Measurements from ENCODE around the gene GLCE.
A peak's percentile ranks its signal among the peaks of the same experiment; 100 is the strongest.

Gene GLCE

DNA sequence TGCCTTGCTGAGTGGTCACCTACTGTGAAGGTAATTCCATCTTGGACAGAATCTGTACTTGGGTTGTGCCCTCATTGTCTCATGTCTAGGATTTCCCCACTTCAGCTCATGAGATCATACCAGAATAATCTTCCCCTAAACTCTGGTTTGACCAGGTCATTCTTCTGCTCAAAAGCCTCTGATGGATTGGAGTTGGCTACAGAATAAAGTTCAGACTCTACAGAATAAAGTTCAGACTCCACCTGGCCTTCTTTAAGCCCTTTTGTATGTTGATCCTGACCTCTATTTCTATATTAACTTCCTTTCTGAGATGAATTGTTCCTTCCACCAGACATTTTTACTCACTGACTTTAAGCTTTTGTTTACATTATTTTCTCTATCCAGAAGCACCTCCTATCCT, 6.4 kb upstream of the GLCE start:
- POLR2A ChIA-PET = no interaction called here
- CTCF ChIA-PET = interaction anchor here (1.6 kb wide), 1 partner anchor 12 kb away, joined by 3 read pairs; no protein-coding TSS in a partner anchor
- no peak for DNase-seq (ENCODE audit: low read depth, low spot score)
- TF ChIP-seq, protein P1, sequence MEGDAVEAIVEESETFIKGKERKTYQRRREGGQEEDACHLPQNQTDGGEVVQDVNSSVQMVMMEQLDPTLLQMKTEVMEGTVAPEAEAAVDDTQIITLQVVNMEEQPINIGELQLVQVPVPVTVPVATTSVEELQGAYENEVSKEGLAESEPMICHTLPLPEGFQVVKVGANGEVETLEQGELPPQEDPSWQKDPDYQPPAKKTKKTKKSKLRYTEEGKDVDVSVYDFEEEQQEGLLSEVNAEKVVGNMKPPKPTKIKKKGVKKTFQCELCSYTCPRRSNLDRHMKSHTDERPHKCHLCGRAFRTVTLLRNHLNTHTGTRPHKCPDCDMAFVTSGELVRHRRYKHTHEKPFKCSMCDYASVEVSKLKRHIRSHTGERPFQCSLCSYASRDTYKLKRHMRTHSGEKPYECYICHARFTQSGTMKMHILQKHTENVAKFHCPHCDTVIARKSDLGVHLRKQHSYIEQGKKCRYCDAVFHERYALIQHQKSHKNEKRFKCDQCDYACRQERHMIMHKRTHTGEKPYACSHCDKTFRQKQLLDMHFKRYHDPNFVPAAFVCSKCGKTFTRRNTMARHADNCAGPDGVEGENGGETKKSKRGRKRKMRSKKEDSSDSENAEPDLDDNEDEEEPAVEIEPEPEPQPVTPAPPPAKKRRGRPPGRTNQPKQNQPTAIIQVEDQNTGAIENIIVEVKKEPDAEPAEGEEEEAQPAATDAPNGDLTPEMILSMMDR (IDR thresholded peaks at IDR 0.05; ENCODE audit: insufficient read depth, low read length, missing control alignments) = no peak
- no peak overlapping the region for H3K4me3 ChIP-seq (ENCODE audit: low read depth, low read length)

GRCh38 chr15:69154684-69155083, 5.8 kb upstream of the GLCE start:
- ChIA-PET CTCF (interaction anchor here (1.0 to 1.6 kb wide), 2 partner anchors 11 to 95 kb away, joined by 3 read pairs; no protein-coding TSS in a partner anchor), POLR2A (no interaction called here)
- H3K4me3 ChIP-seq (ENCODE audit: low read depth, low read length) = no peak overlapping the region
- DNase-seq (ENCODE audit: low read depth, low spot score) = peak; percentile 46
- TF ChIP-seq, protein P1 (IDR thresholded peaks at IDR 0.05; ENCODE audit: insufficient read depth, low read length, missing control alignments) = no peak

DNA sequence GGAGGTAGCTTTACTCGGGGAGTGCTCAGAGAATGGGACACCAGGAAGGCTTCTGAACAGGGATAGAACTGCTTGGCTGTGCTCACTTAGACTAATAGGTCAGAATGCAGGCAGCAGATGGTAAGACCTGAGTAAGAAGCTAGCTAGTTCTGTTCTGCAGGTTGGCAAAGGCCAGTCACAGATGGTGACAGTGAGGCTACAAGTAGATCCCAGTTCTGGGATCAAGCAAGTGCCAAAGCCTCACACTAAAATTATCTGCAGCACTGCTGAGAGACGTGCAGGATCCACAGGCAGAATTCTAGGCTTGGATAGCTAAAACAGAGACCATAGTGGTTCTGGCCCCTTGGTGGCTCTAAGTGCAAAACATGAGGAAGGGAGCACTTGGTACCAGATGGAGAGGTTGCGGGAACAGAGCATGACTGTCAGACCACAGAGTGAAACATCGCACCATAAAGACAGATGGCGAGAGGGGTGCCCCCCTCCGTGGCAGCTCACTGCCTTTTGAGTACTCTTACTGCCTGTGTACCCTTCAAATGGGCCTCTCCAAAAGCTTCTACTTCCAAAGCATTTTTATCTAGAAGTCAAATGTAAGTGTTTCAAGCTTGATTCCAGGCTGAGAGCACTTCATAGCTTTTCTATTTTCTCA, 3.6 kb upstream of the GLCE start:
- TF ChIP-seq, protein P1 (IDR thresholded peaks at IDR 0.05; ENCODE audit: insufficient read depth, low read length, missing control alignments) = no peak
- no peak for DNase-seq (ENCODE audit: low read depth, low spot score)
- CTCF ChIA-PET = interaction anchor here (1.1 to 1.5 kb wide), 3 partner anchors 11 to 97 kb away, joined by 3 to 5 read pairs (median 3); no protein-coding TSS in a partner anchor
- POLR2A ChIA-PET = no interaction called here
- no peak overlapping the region for H3K4me3 ChIP-seq (ENCODE audit: low read depth, low read length)

- CTCF ChIA-PET = interaction anchor here (0.9 to 1.0 kb wide), 2 partner anchors 9 to 99 kb away, joined by 3 read pairs; no protein-coding TSS in a partner anchor
- no peak for DNase-seq (ENCODE audit: low read depth, low spot score)
- TF ChIP-seq, protein P1 (IDR thresholded peaks at IDR 0.05; ENCODE audit: insufficient read depth, low read length, missing control alignments) = no peak
- no peak overlapping the region for H3K4me3 ChIP-seq (ENCODE audit: low read depth, low read length)
- POLR2A ChIA-PET = no interaction called here
These were observed 2.1 kb upstream of the GLCE start for GRCh38 chr15:69158201-69158842.

GRCh38 chr15:69158843-69159240, 1.6 kb upstream of the GLCE start:
- TF ChIP-seq, protein P1 (IDR thresholded peaks at IDR 0.05; ENCODE audit: insufficient read depth, low read length, missing control alignments) = no peak
- no peak for DNase-seq (ENCODE audit: low read depth, low spot score)
- ChIA-PET CTCF (no interaction called here), POLR2A (no interaction called here)
- H3K4me3 ChIP-seq (ENCODE audit: low read depth, low read length) = no peak overlapping the region

DNA sequence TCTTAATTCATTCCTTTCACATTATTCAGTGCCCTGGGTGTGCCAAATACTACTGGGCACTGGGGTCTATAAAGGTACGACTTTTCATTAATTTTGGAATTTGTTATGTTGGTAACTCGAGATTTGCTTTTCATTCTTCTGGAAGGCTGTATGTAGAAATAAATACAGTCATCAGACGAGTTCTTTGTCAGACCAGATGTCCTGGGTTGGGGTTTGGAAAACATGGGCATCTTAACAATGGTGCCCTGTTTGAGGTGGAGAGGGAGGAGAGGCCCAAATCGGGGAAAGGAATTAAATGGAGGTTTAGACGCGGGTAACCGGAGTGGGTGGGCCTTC, 662 bp upstream of the GLCE start:
- ChIA-PET CTCF (interaction anchor here (1.2 kb wide), 1 partner anchor 102 kb away, joined by 3 read pairs; no protein-coding TSS in a partner anchor), POLR2A (interaction anchor here (0.9 to 1.5 kb wide), 2 partner anchors 244 to 293 kb away, joined by 3 to 6 read pairs; partner anchors contain the start of gene RPLP1)
- H3K4me3 ChIP-seq (ENCODE audit: low read depth, low read length) = peak overlapping the region; percentile 87
- TF ChIP-seq, protein P1 (IDR thresholded peaks at IDR 0.05; ENCODE audit: insufficient read depth, low read length, missing control alignments) = no peak
- DNase-seq (ENCODE audit: low read depth, low spot score) = no peak

Measured in AG04449 (cell line).